ENCODE results near the gene DCAF10. TPM values are rescaled to one million over a fixed set of nuclear protein-coding genes. Genes with fewer than 3 reads are reported as not detected.

The DCAF10 gene
- total RNA-seq, 4 donors from 2014 or later = 25.1 to 56.5 (median 41.1) TPM

DNA sequence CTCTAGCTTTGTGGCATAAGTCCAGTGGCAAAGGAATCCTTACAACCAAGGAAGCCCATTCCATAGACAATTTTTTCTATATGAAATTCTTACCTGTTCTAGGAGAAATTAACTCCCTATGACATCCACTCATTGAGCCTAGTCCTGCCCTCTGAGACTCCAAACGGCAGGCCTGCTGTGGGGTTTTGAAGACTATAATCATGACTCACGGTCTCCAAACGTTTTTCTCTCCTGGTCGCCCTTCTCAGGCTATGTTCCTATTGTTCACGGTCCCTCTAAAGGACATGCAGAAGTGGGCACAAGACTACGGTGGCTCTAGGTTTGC lies 16.3 kb upstream of the DCAF10 start:
- WGBS, 2 donors = 0 to 1% methylated on average over 6 of the region's 6 CpGs
- Histone ChIP-seq H3K9me3 (no peaks in the 10 kb centered on the region), H3K27ac (peak overlapping the region in 1 of 3 donors; percentile 68), H3K36me3 (peaks cover 20 to 22% of the 10 kb centered on the region in 2 donors), H3K4me3 (replicated peaks in 1 of 3) (peak overlapping the region; percentile 76 to 93 (median 90)), H3K4me1 (peaks cover 0 to 7% of the 10 kb centered on the region in 2 donors), H3K27me3 (no peaks in the 10 kb centered on the region)
- no peak for TF ChIP-seq POLR2A (IDR thresholded peaks at IDR 0.05)
- intact Hi-C loops (cut with DNase I) = no loop called here
- DNase-seq = no peak

DNA sequence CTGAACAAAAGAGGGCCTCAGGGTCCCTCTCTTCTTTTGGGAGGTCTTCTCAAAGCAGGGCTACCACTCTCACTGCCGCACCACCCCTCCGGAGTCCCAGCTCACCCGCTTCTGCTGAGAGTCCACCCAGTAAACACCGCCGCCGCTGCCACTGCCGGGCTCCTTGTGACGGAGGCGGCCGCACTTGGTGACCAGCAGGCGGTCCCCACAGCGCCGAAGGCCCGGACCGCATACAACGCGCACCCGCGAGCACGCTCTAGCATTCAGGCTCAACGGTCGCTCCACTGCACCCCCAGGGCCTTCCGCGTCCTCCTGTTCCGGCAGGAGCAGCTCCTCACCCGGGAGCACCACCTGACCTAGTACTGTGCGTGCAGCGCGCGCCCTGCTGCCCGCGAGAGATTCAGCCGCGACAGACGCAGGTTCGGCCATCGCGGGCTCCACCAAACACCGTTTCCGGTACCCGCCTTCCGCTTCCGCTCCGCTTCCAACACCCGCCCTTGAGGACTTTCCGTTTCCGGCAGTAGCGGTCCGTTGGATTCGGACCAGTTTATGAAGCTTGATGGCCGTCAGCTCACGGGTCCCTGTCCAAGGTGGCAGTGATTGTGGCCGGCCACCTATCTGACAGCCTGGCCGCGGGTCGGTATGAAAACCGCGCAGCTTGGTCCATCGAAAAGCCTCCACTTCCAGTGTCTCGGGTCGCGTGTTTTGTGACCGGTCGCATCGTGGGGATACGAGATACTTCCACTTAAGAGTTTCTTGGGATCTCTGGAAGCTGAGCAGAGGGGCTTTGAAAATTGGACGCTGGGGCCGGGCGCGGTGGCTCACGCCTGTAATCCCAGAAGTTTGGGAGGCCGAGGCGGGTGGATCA lies 15.7 kb upstream of the DCAF10 start, which contains the start of gene EXOSC3:
Gene EXOSC3 (minus strand): TSS at position 449 of the 868 bp plus-strand sequence. CDS start 20 bp downstream, at position 429.
- TF ChIP-seq POLR2A (IDR thresholded peaks at IDR 0.05) = peak in 1 of 2 donors; percentile 72
- TF ChIP-seq, protein P1, sequence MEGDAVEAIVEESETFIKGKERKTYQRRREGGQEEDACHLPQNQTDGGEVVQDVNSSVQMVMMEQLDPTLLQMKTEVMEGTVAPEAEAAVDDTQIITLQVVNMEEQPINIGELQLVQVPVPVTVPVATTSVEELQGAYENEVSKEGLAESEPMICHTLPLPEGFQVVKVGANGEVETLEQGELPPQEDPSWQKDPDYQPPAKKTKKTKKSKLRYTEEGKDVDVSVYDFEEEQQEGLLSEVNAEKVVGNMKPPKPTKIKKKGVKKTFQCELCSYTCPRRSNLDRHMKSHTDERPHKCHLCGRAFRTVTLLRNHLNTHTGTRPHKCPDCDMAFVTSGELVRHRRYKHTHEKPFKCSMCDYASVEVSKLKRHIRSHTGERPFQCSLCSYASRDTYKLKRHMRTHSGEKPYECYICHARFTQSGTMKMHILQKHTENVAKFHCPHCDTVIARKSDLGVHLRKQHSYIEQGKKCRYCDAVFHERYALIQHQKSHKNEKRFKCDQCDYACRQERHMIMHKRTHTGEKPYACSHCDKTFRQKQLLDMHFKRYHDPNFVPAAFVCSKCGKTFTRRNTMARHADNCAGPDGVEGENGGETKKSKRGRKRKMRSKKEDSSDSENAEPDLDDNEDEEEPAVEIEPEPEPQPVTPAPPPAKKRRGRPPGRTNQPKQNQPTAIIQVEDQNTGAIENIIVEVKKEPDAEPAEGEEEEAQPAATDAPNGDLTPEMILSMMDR (IDR thresholded peaks at IDR 0.05) = peak in 2 of 6 experiments; percentile 4 to 9
- no peaks in the 10 kb centered on the region for H3K9me3 ChIP-seq
- peak; percentile 86 to 91 for DNase-seq
- WGBS, 2 donors = 2% methylated on average over 33 to 56 of the region's 73 CpGs
- H3K36me3 ChIP-seq = peaks cover 16 to 20% of the 10 kb centered on the region in 2 donors
- peaks cover 0 to 7% of the 10 kb centered on the region in 2 donors for H3K4me1 ChIP-seq
- peak within 1 kb of the TSS; percentile 76 to 93 (median 90) for H3K4me3 ChIP-seq (replicated peaks in 1 of 3)
- intact Hi-C loops (cut with DNase I) = no loop called here
- H3K27ac ChIP-seq = peak within 1 kb of the TSS; percentile 47 to 68 (median 63)
- no peaks in the 10 kb centered on the region for H3K27me3 ChIP-seq

DNA sequence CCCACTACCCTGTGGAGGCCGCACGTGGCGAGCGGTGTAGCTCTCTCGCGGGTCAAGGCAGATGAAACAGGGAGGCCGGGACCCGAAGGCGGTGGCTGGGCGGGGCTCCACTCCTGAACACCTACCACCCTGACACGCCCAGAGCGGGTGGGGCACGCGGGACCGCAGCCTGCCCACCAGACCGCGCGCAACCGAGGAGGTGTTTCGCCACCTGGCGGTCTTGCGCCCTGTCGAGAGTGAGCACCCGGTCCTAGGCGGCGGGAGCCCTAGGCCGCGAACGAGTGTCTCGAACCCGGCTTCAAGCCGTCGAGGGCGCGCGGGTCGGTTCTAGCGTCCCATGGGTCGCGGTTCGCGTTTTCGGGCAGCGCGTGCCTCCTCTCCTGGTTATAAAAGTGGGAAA lies 13.5 kb upstream of the DCAF10 start:
- Histone ChIP-seq H3K9me3 (no peaks in the 10 kb centered on the region), H3K27ac (no peak overlapping the region), H3K36me3 (peaks cover 0 to 2% of the 10 kb centered on the region in 2 donors), H3K4me1 (peaks cover 0 to 7% of the 10 kb centered on the region in 2 donors), H3K27me3 (no peaks in the 10 kb centered on the region), H3K4me3 (replicated peaks in 1 of 3) (no peak overlapping the region)
- TF ChIP-seq POLR2A (IDR thresholded peaks at IDR 0.05) = no peak
- TF ChIP-seq, protein P1 (IDR thresholded peaks at IDR 0.05) = no peak
- intact Hi-C loops (cut with DNase I) = no loop called here
- no peak for DNase-seq
- 58% methylated on average over 37 of the region's 45 CpGs; no CpG with 5 or more reads in 1 of the 2 donors for WGBS, 2 donors

- intact Hi-C loops (cut with DNase I) = no loop called here
- Histone ChIP-seq H3K27me3 (no peaks in the 10 kb centered on the region), H3K9me3 (no peaks in the 10 kb centered on the region), H3K4me1 (peaks cover 0 to 7% of the 10 kb centered on the region in 2 donors), H3K36me3 (no peaks in the 10 kb centered on the region), H3K4me3 (replicated peaks in 1 of 3) (no peak overlapping the region), H3K27ac (no peak overlapping the region)
- no peak for DNase-seq
- 89 to 90% methylated on average over 6 of the region's 6 CpGs for WGBS, 2 donors
- no peak for TF ChIP-seq POLR2A (IDR thresholded peaks at IDR 0.05)
- TF ChIP-seq, protein P1 (IDR thresholded peaks at IDR 0.05) = no peak
Measured at GRCh38 chr9:37788332-37788731, 12.3 kb upstream of the DCAF10 start.

DNA sequence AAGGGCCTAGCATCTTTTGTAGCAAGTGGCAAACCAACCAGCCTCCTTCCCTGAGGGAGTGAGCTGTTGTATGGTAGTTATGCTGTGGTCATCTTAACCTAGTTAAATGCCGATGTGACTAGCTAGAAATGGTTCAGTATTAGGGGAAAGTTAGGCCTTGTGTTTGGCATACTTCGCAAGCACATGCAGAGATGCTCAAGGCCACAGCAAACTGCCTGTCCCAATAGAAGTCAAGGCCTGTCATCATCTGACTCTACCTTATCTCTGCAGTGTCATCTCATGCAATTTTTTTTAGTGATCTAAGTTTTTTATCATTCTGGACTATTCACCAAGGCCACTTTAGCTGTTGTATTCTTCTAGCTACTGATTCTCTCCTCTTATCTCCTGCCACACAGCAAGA lies 10.5 kb upstream of the DCAF10 start:
- Histone ChIP-seq H3K4me1 (no peaks in the 10 kb centered on the region), H3K36me3 (no peaks in the 10 kb centered on the region), H3K27me3 (no peaks in the 10 kb centered on the region), H3K27ac (no peak overlapping the region), H3K9me3 (no peaks in the 10 kb centered on the region), H3K4me3 (replicated peaks in 1 of 3) (no peak overlapping the region)
- no peak for TF ChIP-seq POLR2A (IDR thresholded peaks at IDR 0.05)
- TF ChIP-seq, protein P1 (IDR thresholded peaks at IDR 0.05) = no peak
- no peak for DNase-seq
- WGBS, 2 donors = 96 to 100% methylated on average over 2 of the region's 2 CpGs
- intact Hi-C loops (cut with DNase I) = no loop called here
